PFSK-1 (cell line): Measurements from ENCODE around the gene GRID1.

Source experiments
- FOXP2 ChIP-seq: optimal IDR thresholded peaks from 2 replicates; pipeline ENCODE3; 2011; ENCODE audit warnings: borderline replicate concordance, control low read depth, inconsistent platforms; ENCODE audit not compliant: insufficient read depth; ENCODE audit errors: extremely low read length, extremely low read depth
- POLR2AphosphoS5 ChIP-seq: IDR thresholded peaks from 2 replicates; pipeline ENCODE4 v1.6.1; 2012; ENCODE audit warnings: low read depth, mild to moderate bottlenecking, control low read depth, low read length, moderate library complexity
- SIN3A ChIP-seq: IDR thresholded peaks from 2 replicates; pipeline ENCODE4 v1.6.1; 2012; ENCODE audit warnings: mild to moderate bottlenecking, low read length, moderate library complexity, borderline replicate concordance; ENCODE audit not compliant: insufficient read depth
- TAF1 ChIP-seq: IDR thresholded peaks from 2 replicates; pipeline ENCODE4 v1.6.1; 2012; ENCODE audit warnings: low read length, control low read depth, borderline replicate concordance; ENCODE audit not compliant: insufficient read depth
- TF ChIP-seq, protein P1 (sequence below), 2 experiments: IDR thresholded peaks; 2 replicates each; pipeline versions ENCODE4 v1.6.1 to v1.8.0; 2011 to 2012; ENCODE audit warnings: low read depth in 2 of 2, low read length in 2 of 2, control low read depth in 1 of 2, inconsistent platforms in 1 of 2, mild to moderate bottlenecking in 1 of 2, moderate library complexity in 1 of 2; ENCODE audit not compliant: insufficient read depth in 1 of 2

DNA sequence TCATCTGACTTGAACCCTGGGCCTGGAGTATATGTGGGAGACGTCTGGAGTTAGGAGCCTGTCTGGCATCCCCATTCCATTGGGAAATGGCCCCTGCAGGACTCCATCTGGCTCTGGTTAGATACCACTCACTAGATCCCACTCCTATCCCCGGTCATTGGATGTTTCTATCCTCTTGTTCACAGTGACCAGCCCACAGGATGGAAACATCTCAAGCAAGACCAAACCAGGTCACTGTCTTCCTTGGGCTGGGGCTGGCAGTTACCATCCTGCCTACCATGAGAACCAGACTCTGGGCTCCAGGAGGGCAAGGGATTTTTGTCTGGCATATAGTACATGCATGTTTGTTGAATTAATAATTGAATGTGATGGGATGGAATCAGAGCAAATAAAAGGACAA is 415.7 kb downstream of the GRID1 start:
- TF ChIP-seq, protein P1, sequence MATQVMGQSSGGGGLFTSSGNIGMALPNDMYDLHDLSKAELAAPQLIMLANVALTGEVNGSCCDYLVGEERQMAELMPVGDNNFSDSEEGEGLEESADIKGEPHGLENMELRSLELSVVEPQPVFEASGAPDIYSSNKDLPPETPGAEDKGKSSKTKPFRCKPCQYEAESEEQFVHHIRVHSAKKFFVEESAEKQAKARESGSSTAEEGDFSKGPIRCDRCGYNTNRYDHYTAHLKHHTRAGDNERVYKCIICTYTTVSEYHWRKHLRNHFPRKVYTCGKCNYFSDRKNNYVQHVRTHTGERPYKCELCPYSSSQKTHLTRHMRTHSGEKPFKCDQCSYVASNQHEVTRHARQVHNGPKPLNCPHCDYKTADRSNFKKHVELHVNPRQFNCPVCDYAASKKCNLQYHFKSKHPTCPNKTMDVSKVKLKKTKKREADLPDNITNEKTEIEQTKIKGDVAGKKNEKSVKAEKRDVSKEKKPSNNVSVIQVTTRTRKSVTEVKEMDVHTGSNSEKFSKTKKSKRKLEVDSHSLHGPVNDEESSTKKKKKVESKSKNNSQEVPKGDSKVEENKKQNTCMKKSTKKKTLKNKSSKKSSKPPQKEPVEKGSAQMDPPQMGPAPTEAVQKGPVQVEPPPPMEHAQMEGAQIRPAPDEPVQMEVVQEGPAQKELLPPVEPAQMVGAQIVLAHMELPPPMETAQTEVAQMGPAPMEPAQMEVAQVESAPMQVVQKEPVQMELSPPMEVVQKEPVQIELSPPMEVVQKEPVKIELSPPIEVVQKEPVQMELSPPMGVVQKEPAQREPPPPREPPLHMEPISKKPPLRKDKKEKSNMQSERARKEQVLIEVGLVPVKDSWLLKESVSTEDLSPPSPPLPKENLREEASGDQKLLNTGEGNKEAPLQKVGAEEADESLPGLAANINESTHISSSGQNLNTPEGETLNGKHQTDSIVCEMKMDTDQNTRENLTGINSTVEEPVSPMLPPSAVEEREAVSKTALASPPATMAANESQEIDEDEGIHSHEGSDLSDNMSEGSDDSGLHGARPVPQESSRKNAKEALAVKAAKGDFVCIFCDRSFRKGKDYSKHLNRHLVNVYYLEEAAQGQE (IDR thresholded peaks at IDR 0.05; ENCODE audit: insufficient read depth in 1 of 2, low read depth in 2 of 2, low read length in 2 of 2): no peak
- no peak for TF ChIP-seq POLR2AphosphoS5
- TF ChIP-seq SIN3A: no peak
- TF ChIP-seq FOXP2: no peak
- TF ChIP-seq TAF1: no peak
